ENCODE measurements around the gene CST7.
"Not testable (repeated sequence)": the region's sequence is repeated elsewhere in the genome, so short reads cannot be mapped to it uniquely, and the experiment has no call there.

Gene CST7

DNA sequence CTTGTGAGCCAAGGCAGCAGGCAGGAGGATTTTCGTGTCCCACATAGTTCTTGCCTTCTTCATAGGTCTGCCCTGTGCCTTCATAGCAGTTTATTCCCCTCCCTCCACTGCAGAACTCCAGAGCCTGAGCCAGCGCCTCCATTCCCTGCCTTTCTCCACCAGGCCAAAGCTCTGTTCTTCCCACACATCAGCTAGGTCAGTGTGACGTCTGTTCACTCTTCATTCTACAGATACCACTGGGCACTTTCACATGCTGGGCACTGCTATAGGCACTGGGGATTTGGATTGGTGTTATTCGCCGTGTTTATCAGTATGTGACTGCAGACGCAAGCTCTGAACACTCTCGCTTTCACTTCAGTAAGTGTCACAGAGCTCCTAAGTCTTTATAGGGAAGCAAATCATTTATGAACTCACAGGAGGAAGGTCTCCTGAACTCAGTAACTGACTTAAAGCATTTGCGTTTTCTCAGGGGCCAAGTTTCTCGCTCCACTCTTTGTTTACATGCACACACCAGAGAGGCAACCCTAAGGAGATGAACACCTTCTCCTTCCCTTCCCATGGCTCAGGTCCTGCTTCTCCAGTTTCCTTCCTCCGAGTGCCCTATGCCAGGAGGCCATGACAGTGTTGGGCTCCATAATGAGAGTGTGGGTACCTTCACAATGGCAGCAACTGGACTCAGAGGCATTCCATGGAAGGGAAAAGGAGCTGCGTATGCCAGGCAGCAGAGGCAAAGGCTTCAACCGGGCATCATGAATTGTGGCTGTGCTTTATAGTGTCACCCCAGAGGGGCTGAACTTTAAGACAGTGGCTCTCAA lies 49.8 kb downstream of the CST7 start:
- TF ChIP-seq, protein P1, sequence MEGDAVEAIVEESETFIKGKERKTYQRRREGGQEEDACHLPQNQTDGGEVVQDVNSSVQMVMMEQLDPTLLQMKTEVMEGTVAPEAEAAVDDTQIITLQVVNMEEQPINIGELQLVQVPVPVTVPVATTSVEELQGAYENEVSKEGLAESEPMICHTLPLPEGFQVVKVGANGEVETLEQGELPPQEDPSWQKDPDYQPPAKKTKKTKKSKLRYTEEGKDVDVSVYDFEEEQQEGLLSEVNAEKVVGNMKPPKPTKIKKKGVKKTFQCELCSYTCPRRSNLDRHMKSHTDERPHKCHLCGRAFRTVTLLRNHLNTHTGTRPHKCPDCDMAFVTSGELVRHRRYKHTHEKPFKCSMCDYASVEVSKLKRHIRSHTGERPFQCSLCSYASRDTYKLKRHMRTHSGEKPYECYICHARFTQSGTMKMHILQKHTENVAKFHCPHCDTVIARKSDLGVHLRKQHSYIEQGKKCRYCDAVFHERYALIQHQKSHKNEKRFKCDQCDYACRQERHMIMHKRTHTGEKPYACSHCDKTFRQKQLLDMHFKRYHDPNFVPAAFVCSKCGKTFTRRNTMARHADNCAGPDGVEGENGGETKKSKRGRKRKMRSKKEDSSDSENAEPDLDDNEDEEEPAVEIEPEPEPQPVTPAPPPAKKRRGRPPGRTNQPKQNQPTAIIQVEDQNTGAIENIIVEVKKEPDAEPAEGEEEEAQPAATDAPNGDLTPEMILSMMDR (conservative IDR thresholded peaks at IDR 0.05; ENCODE audit: low read depth, low read length) = no peak
- no peak overlapping the region for H2AFZ ChIP-seq (ENCODE audit: low read depth)
- H3K79me2 ChIP-seq (ENCODE audit: insufficient read depth, low read depth) = no peaks in the 10 kb centered on the region
- no peak overlapping the region for H3K9ac ChIP-seq
- no peak overlapping the region for H3K4me3 ChIP-seq (IDR thresholded peaks at IDR 0.05; ENCODE audit: insufficient read depth, low read depth, low read length)
- no peak overlapping the region for H3K4me2 ChIP-seq
- H3K27ac ChIP-seq = no peak overlapping the region
- H4K20me1 ChIP-seq (ENCODE audit: insufficient read depth) = no peaks in the 10 kb centered on the region
- peaks cover 6% of the 10 kb centered on the region for H3K4me1 ChIP-seq (ENCODE audit: low read depth, poor library complexity, severe bottlenecking)
- H3K36me3 ChIP-seq (ENCODE audit: insufficient read depth) = no peaks in the 10 kb centered on the region
- no peaks in the 10 kb centered on the region for H3K27me3 ChIP-seq (ENCODE audit: insufficient read depth, low read depth)

DNA sequence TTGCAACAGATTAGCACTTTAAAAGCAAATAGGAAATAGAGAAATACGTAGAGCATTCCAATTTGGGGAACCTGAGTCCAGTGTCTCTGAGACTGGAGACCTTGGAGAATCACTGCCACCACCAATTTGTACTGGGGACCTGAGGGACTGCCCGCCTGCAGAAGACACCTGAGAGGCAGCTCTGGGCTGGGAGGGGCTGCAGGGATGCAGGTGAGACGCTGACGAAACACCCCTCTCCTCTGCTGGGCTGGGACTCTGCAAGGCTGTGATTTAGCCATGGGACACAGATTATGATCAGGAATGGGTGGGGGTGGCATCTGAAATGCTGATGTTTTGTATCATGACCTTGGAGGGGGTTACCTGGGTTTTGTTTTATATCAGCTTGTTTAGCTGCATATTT lies 50.5 kb downstream of the CST7 start:
- TF ChIP-seq, protein P1 (conservative IDR thresholded peaks at IDR 0.05; ENCODE audit: low read depth, low read length) = no peak
- Histone ChIP-seq H3K9ac (no peak overlapping the region), H4K20me1 (ENCODE audit: insufficient read depth) (no peaks in the 10 kb centered on the region), H3K27ac (no peak overlapping the region), H3K27me3 (ENCODE audit: insufficient read depth, low read depth) (no peaks in the 10 kb centered on the region), H3K4me2 (no peak overlapping the region), H3K79me2 (ENCODE audit: insufficient read depth, low read depth) (no peaks in the 10 kb centered on the region), H2AFZ (ENCODE audit: low read depth) (no peak overlapping the region), H3K4me1 (ENCODE audit: low read depth, poor library complexity, severe bottlenecking) (peaks cover 6% of the 10 kb centered on the region), H3K36me3 (ENCODE audit: insufficient read depth) (no peaks in the 10 kb centered on the region), H3K4me3 (IDR thresholded peaks at IDR 0.05; ENCODE audit: insufficient read depth, low read depth, low read length) (no peak overlapping the region)

DNA sequence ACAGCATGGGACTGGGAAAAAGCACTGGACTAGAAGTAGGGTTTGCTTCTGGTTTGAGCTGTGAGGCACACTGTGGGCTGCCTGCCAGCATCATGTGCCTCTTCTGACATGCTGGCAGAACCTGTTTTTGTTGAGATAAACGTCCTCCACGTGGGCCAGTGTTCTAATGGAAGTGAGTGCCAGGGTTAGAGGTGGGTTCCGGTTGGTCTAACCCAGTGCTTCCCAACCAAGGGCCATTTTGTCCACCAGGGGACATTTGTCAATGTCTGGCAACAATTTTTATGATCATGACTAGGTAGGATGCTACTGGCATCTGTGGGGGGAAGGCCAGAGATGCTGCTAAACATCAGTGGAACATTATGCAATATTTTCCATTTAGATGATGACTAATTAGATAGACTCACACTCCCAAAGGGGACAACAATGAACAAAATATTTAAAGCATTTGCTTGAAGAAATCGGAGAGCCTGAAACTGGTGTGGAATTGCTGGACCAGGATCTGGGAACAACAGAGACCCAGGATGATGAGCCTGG lies 51.3 kb downstream of the CST7 start:
- Histone ChIP-seq H3K9ac (no peak overlapping the region), H3K36me3 (ENCODE audit: insufficient read depth) (no peaks in the 10 kb centered on the region), H3K79me2 (ENCODE audit: insufficient read depth, low read depth) (no peaks in the 10 kb centered on the region), H3K27me3 (ENCODE audit: insufficient read depth, low read depth) (no peaks in the 10 kb centered on the region), H3K4me2 (no peak overlapping the region), H3K27ac (no peak overlapping the region), H2AFZ (ENCODE audit: low read depth) (no peak overlapping the region), H3K4me1 (ENCODE audit: low read depth, poor library complexity, severe bottlenecking) (no peaks in the 10 kb centered on the region), H4K20me1 (ENCODE audit: insufficient read depth) (no peaks in the 10 kb centered on the region), H3K4me3 (IDR thresholded peaks at IDR 0.05; ENCODE audit: insufficient read depth, low read depth, low read length) (no peak overlapping the region)
- TF ChIP-seq, protein P1 (conservative IDR thresholded peaks at IDR 0.05; ENCODE audit: low read depth, low read length) = no peak

DNA sequence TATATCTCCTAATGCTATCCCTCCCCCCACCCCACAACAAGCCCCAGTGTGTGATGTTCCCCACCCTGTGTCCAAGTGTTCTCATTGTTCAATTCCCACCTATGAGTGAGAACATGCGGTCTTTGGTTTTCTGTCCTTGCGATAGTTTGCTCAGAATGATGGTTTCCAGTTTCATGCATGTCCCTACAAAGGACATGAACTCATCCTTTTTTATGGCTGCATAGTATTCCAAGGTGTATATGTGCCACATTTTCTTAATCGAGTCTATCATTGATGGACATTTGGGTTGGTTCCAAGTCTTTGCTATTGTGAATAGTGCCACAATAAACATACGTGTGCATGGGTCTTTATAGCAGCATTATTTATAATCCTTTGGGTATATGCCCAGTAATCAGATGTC lies 52.3 kb downstream of the CST7 start:
- H3K4me2 ChIP-seq; H3K4me1 ChIP-seq (ENCODE audit: low read depth, poor library complexity, severe bottlenecking); H3K27ac ChIP-seq; H3K36me3 ChIP-seq (ENCODE audit: insufficient read depth); H3K27me3 ChIP-seq (ENCODE audit: insufficient read depth, low read depth); H2AFZ ChIP-seq (ENCODE audit: low read depth); H3K4me3 ChIP-seq (IDR thresholded peaks at IDR 0.05; ENCODE audit: insufficient read depth, low read depth, low read length); H3K79me2 ChIP-seq (ENCODE audit: insufficient read depth, low read depth); H4K20me1 ChIP-seq (ENCODE audit: insufficient read depth); H3K9ac ChIP-seq: not testable (repeated sequence)

DNA sequence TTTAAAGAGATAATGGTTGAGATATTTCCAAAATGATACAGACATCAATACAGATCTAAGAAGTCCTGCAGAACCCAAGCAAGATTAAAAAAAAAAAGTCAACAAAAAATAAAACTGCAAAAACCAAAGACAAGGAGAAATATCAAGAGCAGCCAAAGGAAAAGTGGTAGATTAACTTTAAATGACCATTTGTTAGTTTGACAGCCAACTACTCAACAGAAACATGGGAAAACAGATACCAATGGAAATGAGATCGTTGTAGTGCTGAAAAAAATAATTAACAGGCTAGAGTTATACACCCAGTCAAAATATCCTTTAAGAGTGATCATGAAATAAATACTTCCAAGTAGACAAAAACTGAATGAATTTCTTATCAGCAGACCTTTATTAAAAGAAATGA lies 53.9 kb downstream of the CST7 start:
- Histone ChIP-seq H3K9ac (no peak overlapping the region), H4K20me1 (ENCODE audit: insufficient read depth) (no peaks in the 10 kb centered on the region), H2AFZ (ENCODE audit: low read depth) (no peak overlapping the region), H3K4me2 (no peak overlapping the region), H3K4me3 (IDR thresholded peaks at IDR 0.05; ENCODE audit: insufficient read depth, low read depth, low read length) (no peak overlapping the region), H3K27ac (no peak overlapping the region), H3K79me2 (ENCODE audit: insufficient read depth, low read depth) (no peaks in the 10 kb centered on the region), H3K4me1 (ENCODE audit: low read depth, poor library complexity, severe bottlenecking) (no peaks in the 10 kb centered on the region), H3K36me3 (ENCODE audit: insufficient read depth) (no peaks in the 10 kb centered on the region), H3K27me3 (ENCODE audit: insufficient read depth, low read depth) (no peaks in the 10 kb centered on the region)
- TF ChIP-seq, protein P1 (conservative IDR thresholded peaks at IDR 0.05; ENCODE audit: low read depth, low read length) = no peak
